Uterus (tissue), 4 donors: ENCODE measurements around the gene POLK. TPM values are rescaled to one million over a fixed set of nuclear protein-coding genes. Genes with fewer than 3 reads are reported as not detected.
"Not testable (repeated sequence)": the region's sequence is repeated elsewhere in the genome, so short reads cannot be mapped to it uniquely, and the experiment has no call there.

Experiments used
- DNase-seq, 2 donors: peaks; one replicate each; pipeline ENCODE4 v3.0.0-alpha.2; 2019 to 2020
- H3K27ac ChIP-seq, 2 donors: fragments of 200-600 bp; sonication (generic); 1 replicate in 1 of 2; 2 replicates in 1 of 2; pipeline ENCODE4 v1.5.1; 2016 to 2018
- H3K27me3 ChIP-seq, 2 donors: fragments of 200-600 bp; sonication (generic); one replicate each; pipeline ENCODE4 v1.5.1; 2018 to 2019; ENCODE audit warnings: control low read depth in 1 of 2
- H3K36me3 ChIP-seq, 2 donors: fragments of 200-600 bp; sonication (generic); one replicate each; pipeline ENCODE4 v1.5.1; 2019; ENCODE audit warnings: control low read depth in 1 of 2
- H3K4me1 ChIP-seq, 2 donors: fragments of 200-600 bp; sonication (generic); one replicate each; pipeline ENCODE4 v1.5.1; 2018 to 2019; ENCODE audit warnings: control low read depth in 1 of 2
- H3K4me3 ChIP-seq, 2 donors: fragments of 200-600 bp; sonication (generic); 1 replicate in 1 of 2; 2 replicates in 1 of 2; pipeline ENCODE4 v1.5.1; 2018 to 2019; ENCODE audit warnings: mild to moderate bottlenecking in 1 of 2
- H3K9me3 ChIP-seq, 2 donors: fragments of 200-600 bp; sonication (generic); one replicate each; pipeline ENCODE4 v1.5.1; 2019; ENCODE audit warnings: control low read depth in 1 of 2
- CTCF ChIP-seq, 4 experiments: fragments of 200-600 bp in 2 of 4; fragments of 450-650 bp in 2 of 4; sonication (generic) in 2 of 4; IDR thresholded peaks; one replicate each; pipeline ENCODE4 v1.5.1; 2016 to 2019; ENCODE audit warnings: antibody characterized with exemption in 4 of 4, mild to moderate bottlenecking in 2 of 4, moderate library complexity in 1 of 4
- POLR2A ChIP-seq, 2 donors: fragments of 450-650 bp; IDR thresholded peaks; one replicate each; pipeline ENCODE4 v1.6.1; 2016; ENCODE audit warnings: antibody characterized with exemption in 2 of 2, mild to moderate bottlenecking in 1 of 2, moderate library complexity in 1 of 2
- intact Hi-C: fragments of 100-400 bp; cut with DNase I; formaldehyde crosslinking; loops from one replicate; pipeline ENCODE4 v1.15.1; 2023; ENCODE audit warnings: low total_unique reads
- total RNA-seq, 4 donors: library from RNA; depleted of rRNA in 3 of 4; stranded (reverse); fragments of >200 nt in 3 of 4; gene quantifications; one replicate each; pipeline versions ENCODE4 v1.1.0 to v1.2.4, GENCODE V29; 2014 to 2023
- donor health status: DM: yes; HTN: yes; CAD: no.

The POLK gene
- total RNA-seq, 4 donors from 2014 or later: 27.9 to 81.6 (median 58.2) TPM

GRCh38 chr5:75551471-75551870 lies 39.8 kb downstream of the POLK start:
- no peaks in the 10 kb centered on the region for H3K36me3 ChIP-seq
- H3K4me1 ChIP-seq: no peaks in the 10 kb centered on the region
- no peak overlapping the region for H3K27ac ChIP-seq
- H3K9me3 ChIP-seq: no peaks in the 10 kb centered on the region
- H3K27me3 ChIP-seq: peaks cover 0 to 3% of the 10 kb centered on the region in 2 donors
- TF ChIP-seq CTCF (IDR thresholded peaks at IDR 0.05): no peak
- TF ChIP-seq POLR2A (IDR thresholded peaks at IDR 0.05): no peak
- no peak for DNase-seq
- intact Hi-C loops: no loop called here
- H3K4me3 ChIP-seq: no peak overlapping the region

- DNase-seq: no peak
- Histone ChIP-seq H3K27me3 (peaks cover 0 to 3% of the 10 kb centered on the region in 2 donors), H3K4me3 (no peak overlapping the region), H3K4me1 (no peaks in the 10 kb centered on the region), H3K27ac (no peak overlapping the region), H3K36me3 (no peaks in the 10 kb centered on the region), H3K9me3 (no peaks in the 10 kb centered on the region)
- intact Hi-C loops: no loop called here
- TF ChIP-seq CTCF (IDR thresholded peaks at IDR 0.05) (no peak), POLR2A (IDR thresholded peaks at IDR 0.05) (no peak)
Observed at GRCh38 chr5:75552764-75553163, 41.1 kb downstream of the POLK start.

GRCh38 chr5:75553358-75553757 lies 41.7 kb downstream of the POLK start:
- intact Hi-C loops: no loop called here
- DNase-seq: no peak
- TF ChIP-seq CTCF (IDR thresholded peaks at IDR 0.05): no peak

GRCh38 chr5:75558221-75558620 lies 46.5 kb downstream of the POLK start:
- Histone ChIP-seq H3K27ac (peak overlapping the region in 1 of 2 donors; percentile 43), H3K27me3 (no peaks in the 10 kb centered on the region), H3K9me3 (peaks cover 0 to 1% of the 10 kb centered on the region in 2 donors), H3K4me1 (no peaks in the 10 kb centered on the region), H3K4me3 (no peak overlapping the region), H3K36me3 (no peaks in the 10 kb centered on the region)
- TF ChIP-seq CTCF (IDR thresholded peaks at IDR 0.05) (no peak), POLR2A (IDR thresholded peaks at IDR 0.05) (no peak)
- intact Hi-C loops: no loop called here
- no peak for DNase-seq

More at GRCh38 chr5:75553358-75553757, 41.7 kb downstream of the POLK start:
- H3K9me3 ChIP-seq: no peaks in the 10 kb centered on the region
- H3K27me3 ChIP-seq: peaks cover 0 to 1% of the 10 kb centered on the region in 2 donors
- H3K4me3 ChIP-seq: no peak overlapping the region
- H3K27ac ChIP-seq: no peak overlapping the region
- H3K36me3 ChIP-seq: no peaks in the 10 kb centered on the region
- no peaks in the 10 kb centered on the region for H3K4me1 ChIP-seq

- DNase-seq: no peak
- Histone ChIP-seq H3K4me1 (no peaks in the 10 kb centered on the region), H3K4me3 (no peak overlapping the region), H3K27ac (peak overlapping the region in 1 of 2 donors; percentile 49), H3K36me3 (no peaks in the 10 kb centered on the region), H3K27me3 (no peaks in the 10 kb centered on the region), H3K9me3 (peaks cover 0 to 7% of the 10 kb centered on the region in 2 donors)
- intact Hi-C loops: no loop called here
- no peak for TF ChIP-seq POLR2A (IDR thresholded peaks at IDR 0.05)
- no peak for TF ChIP-seq CTCF (IDR thresholded peaks at IDR 0.05)
Observed at GRCh38 chr5:75558981-75559632, 47.4 kb downstream of the POLK start.

- H3K4me1 ChIP-seq, H3K27me3 ChIP-seq, H3K27ac ChIP-seq, H3K36me3 ChIP-seq, H3K9me3 ChIP-seq, DNase-seq, H3K4me3 ChIP-seq, intact Hi-C loops: not testable (repeated sequence)
Observed at GRCh38 chr5:75560655-75561054, 49.0 kb downstream of the POLK start.

GRCh38 chr5:75565991-75566709 lies 54.5 kb downstream of the POLK start:
- DNase-seq, intact Hi-C loops, H3K27me3 ChIP-seq, H3K4me1 ChIP-seq, H3K4me3 ChIP-seq, H3K36me3 ChIP-seq, H3K9me3 ChIP-seq: not testable (repeated sequence)
- peak overlapping the region; percentile 70 to 72 for H3K27ac ChIP-seq
